GM12892 (cell line): ENCODE results near the gene PTPN4.

Experiments
- POLR2A ChIP-seq: IDR thresholded peaks from 2 replicates; pipeline ENCODE4 v1.6.1; 2011; ENCODE audit warnings: low read depth, low read length, control low read depth
- POLR2AphosphoS5 ChIP-seq: IDR thresholded peaks from 2 replicates; pipeline ENCODE4 v1.6.1; 2011; ENCODE audit warnings: low read depth, low read length, control low read depth
- TAF1 ChIP-seq: IDR thresholded peaks from 2 replicates; pipeline ENCODE4 v1.6.1; 2011; ENCODE audit warnings: low read depth, mild to moderate bottlenecking, control low read depth, low read length, borderline replicate concordance

- TF ChIP-seq POLR2A (no peak), POLR2AphosphoS5 (no peak), TAF1 (no peak)
Observed at GRCh38 chr2:119719261-119719627, 40.5 kb upstream of the PTPN4 start.
